ENCODE results near the gene SLAMF7.
"Not testable (repeated sequence)": the region's sequence is repeated elsewhere in the genome, so short reads cannot be mapped to it uniquely, and the experiment has no call there.

- TF ChIP-seq, protein P1, sequence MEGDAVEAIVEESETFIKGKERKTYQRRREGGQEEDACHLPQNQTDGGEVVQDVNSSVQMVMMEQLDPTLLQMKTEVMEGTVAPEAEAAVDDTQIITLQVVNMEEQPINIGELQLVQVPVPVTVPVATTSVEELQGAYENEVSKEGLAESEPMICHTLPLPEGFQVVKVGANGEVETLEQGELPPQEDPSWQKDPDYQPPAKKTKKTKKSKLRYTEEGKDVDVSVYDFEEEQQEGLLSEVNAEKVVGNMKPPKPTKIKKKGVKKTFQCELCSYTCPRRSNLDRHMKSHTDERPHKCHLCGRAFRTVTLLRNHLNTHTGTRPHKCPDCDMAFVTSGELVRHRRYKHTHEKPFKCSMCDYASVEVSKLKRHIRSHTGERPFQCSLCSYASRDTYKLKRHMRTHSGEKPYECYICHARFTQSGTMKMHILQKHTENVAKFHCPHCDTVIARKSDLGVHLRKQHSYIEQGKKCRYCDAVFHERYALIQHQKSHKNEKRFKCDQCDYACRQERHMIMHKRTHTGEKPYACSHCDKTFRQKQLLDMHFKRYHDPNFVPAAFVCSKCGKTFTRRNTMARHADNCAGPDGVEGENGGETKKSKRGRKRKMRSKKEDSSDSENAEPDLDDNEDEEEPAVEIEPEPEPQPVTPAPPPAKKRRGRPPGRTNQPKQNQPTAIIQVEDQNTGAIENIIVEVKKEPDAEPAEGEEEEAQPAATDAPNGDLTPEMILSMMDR (conservative IDR thresholded peaks at IDR 0.05 in 1 of 2, IDR thresholded peaks at IDR 0.05 in 1 of 2; ENCODE audit: extremely low read depth in 1 of 2, insufficient read depth in 1 of 2, low read depth in 1 of 2, low read length in 2 of 2), result not testable (repeated sequence)
- TF ChIP-seq EZH2 (IDR thresholded peaks at IDR 0.05; ENCODE audit: borderline replicate concordance, low read length), result not testable (repeated sequence)
These were observed 7.5 kb upstream of the SLAMF7 start for GRCh38 chr1:160731564-160731963.
